Endothelial cell of umbilical vein (primary cell): ENCODE results near the gene INPP4B. TPM values are rescaled to one million over a fixed set of nuclear protein-coding genes. Genes with fewer than 3 reads are reported as not detected.
A peak's percentile ranks its signal among the peaks of the same experiment; 100 is the strongest.

Experiments used
- BruUV-seq: library from RNA; stranded (reverse); fragments of 400-500 nt; replicated peaks from 2 replicates; lab custom pipeline; 2021; lab: Mats Ljungman, UMichigan
- CTCF ChIA-PET: fragments of 300-600, 350-600 bp; sonication (Branson Sonifier 250); formaldehyde crosslinking; loops from one replicate; lab custom pipeline; 2021; ENCODE audit warnings: antibody characterized with exemption, inconsistent platforms; lab: Charles Lee
- POLR2A ChIA-PET: fragments of 300-600, 350-600 bp; sonication (Branson Sonifier 250); formaldehyde crosslinking; loops from one replicate; lab custom pipeline; 2021; ENCODE audit warnings: antibody characterized with exemption, inconsistent platforms; lab: Charles Lee
- DNase-seq: peaks from one replicate; pipeline ENCODE4 v3.0.0-alpha.2; 2011; ENCODE audit warnings: low read depth, low spot score
- FAIRE-seq: peaks from 2 replicates; lab custom pipeline; 2011; peaks lifted over from hg19 to GRCh38; lab: Jason Lieb, UNC
- H2AFZ ChIP-seq: 2 replicates; pipeline ENCODE4 v1.6.0; 2012; ENCODE audit warnings: low read depth, low read length, control low read depth, inconsistent platforms
- H3K27ac ChIP-seq: 2 replicates; pipeline ENCODE4 v1.5.1; 2011; ENCODE audit warnings: low read depth, mild to moderate bottlenecking, control low read depth, low read length, moderate library complexity; ENCODE audit not compliant: insufficient read depth
- H3K27me3 ChIP-seq, 2 experiments: 2 replicates each; pipeline versions ENCODE4 v1.6.0 to v1.6.1; 2011; ENCODE audit warnings: low read length in 2 of 2, mixed read lengths in 1 of 2; ENCODE audit not compliant: control insufficient read depth in 2 of 2, insufficient read depth in 2 of 2
- H3K36me3 ChIP-seq, 2 experiments: 2 replicates in 1 of 2; 3 replicates in 1 of 2; pipeline ENCODE4 v1.5.1; 2011; ENCODE audit warnings: low read length in 2 of 2, mild to moderate bottlenecking in 1 of 2, moderate library complexity in 1 of 2; ENCODE audit not compliant: control insufficient read depth in 2 of 2, insufficient read depth in 2 of 2; ENCODE audit errors: extremely low read depth in 1 of 2
- H3K4me1 ChIP-seq: 3 replicates; pipeline ENCODE4 v1.5.1; 2011; ENCODE audit warnings: mild to moderate bottlenecking, low read length; ENCODE audit not compliant: control insufficient read depth, insufficient read depth; ENCODE audit errors: extremely low read depth
- H3K4me2 ChIP-seq: 2 replicates; pipeline ENCODE4 v1.6.1; 2011; ENCODE audit warnings: low read length, control low read depth, mixed read lengths; ENCODE audit not compliant: insufficient read depth
- H3K4me3 ChIP-seq, 3 experiments: fragments of 200-600 bp in 1 of 3; sonication (generic), shearing (Covaris generic) in 1 of 3; replicated peaks in 1 of 3; 2 replicates each; pipeline ENCODE4 v1.5.1; 2011 to 2016; ENCODE audit warnings: control low read depth in 3 of 3, low read length in 3 of 3, mild to moderate bottlenecking in 2 of 3, inconsistent platforms in 1 of 3, low read depth in 1 of 3, moderate library complexity in 1 of 3; ENCODE audit not compliant: insufficient read depth in 1 of 3
- H3K79me2 ChIP-seq: 2 replicates; pipeline ENCODE4 v1.6.0; 2012; ENCODE audit warnings: low read length, inconsistent platforms; ENCODE audit not compliant: control insufficient read depth, insufficient read depth
- H3K9ac ChIP-seq: replicated peaks from 2 replicates; pipeline ENCODE3; 2011; ENCODE audit warnings: low read length, control low read depth; ENCODE audit not compliant: insufficient read depth; ENCODE audit errors: extremely low read depth
- H3K9me1 ChIP-seq: replicated peaks from 3 replicates; pipeline ENCODE4 v1.6.0; 2011; ENCODE audit warnings: mild to moderate bottlenecking, low read length; ENCODE audit not compliant: control insufficient read depth, insufficient read depth; ENCODE audit errors: extremely low read depth
- H3K9me3 ChIP-seq: replicated peaks from 2 replicates; pipeline ENCODE4 v1.5.1; 2012; ENCODE audit warnings: low read length, inconsistent platforms; ENCODE audit not compliant: control insufficient read depth, insufficient read depth
- H4K20me1 ChIP-seq: replicated peaks from 2 replicates; pipeline ENCODE3; 2011; ENCODE audit warnings: mild to moderate bottlenecking, low read length; ENCODE audit not compliant: control insufficient read depth, insufficient read depth; ENCODE audit errors: extremely low read depth
- CTCF ChIP-seq, 2 donors: IDR thresholded peaks; 1 replicate in 1 of 2; 2 replicates in 1 of 2; pipeline ENCODE4 v1.5.1; 2011; ENCODE audit warnings: low read length in 2 of 2, mild to moderate bottlenecking in 2 of 2, moderate library complexity in 2 of 2, control low read depth in 1 of 2, inconsistent platforms in 1 of 2, low read depth in 1 of 2; ENCODE audit not compliant: insufficient read depth in 1 of 2; ENCODE audit errors: extremely low read depth in 1 of 2
- EZH2 ChIP-seq: IDR thresholded peaks from 2 replicates; pipeline ENCODE4 v1.6.1; 2012; ENCODE audit warnings: borderline replicate concordance, low read depth, mild to moderate bottlenecking, moderate library complexity, low read length, inconsistent platforms; ENCODE audit not compliant: severe bottlenecking
- FOS ChIP-seq: IDR thresholded peaks from 2 replicates; pipeline ENCODE4 v1.6.1; 2011; ENCODE audit warnings: mild to moderate bottlenecking, low read length, moderate library complexity, borderline replicate concordance; ENCODE audit not compliant: insufficient read depth
- GATA2 ChIP-seq: IDR thresholded peaks from 2 replicates; pipeline ENCODE4 v1.7.0; 2011; ENCODE audit warnings: low read depth, mild to moderate bottlenecking, moderate library complexity, mixed read lengths, low read length; ENCODE audit not compliant: insufficient read length, insufficient read depth
- JUN ChIP-seq: IDR thresholded peaks from 2 replicates; pipeline ENCODE4 v1.6.1; 2011; ENCODE audit warnings: borderline replicate concordance, low read depth; ENCODE audit not compliant: insufficient read length, insufficient read depth
- MAX ChIP-seq: IDR thresholded peaks from 2 replicates; pipeline ENCODE4 v1.6.1; 2011; ENCODE audit not compliant: insufficient read depth, insufficient read length
- MYC ChIP-seq: IDR thresholded peaks from one replicate; pipeline ENCODE4 v1.6.1; 2011; ENCODE audit warnings: mild to moderate bottlenecking, low read depth, low read length
- POLR2A ChIP-seq: IDR thresholded peaks from 2 replicates; pipeline ENCODE4 v1.6.1; 2012; ENCODE audit warnings: low read depth, mild to moderate bottlenecking, control low read depth, low read length
- POLR2AphosphoS5 ChIP-seq: IDR thresholded peaks from 2 replicates; pipeline ENCODE4 v1.6.1; 2012; ENCODE audit warnings: low read depth, mild to moderate bottlenecking, control low read depth, low read length, moderate library complexity; ENCODE audit not compliant: insufficient read depth
- dilution Hi-C: fragments of 300-500 bp; cut with MboI; formaldehyde crosslinking; loops from one replicate; pipeline ENCODE4 v1.15.0; 2019; ENCODE audit warnings: low sequenced_read_pairs; ENCODE audit not compliant: extremely low pct_ligation_motif_present
- intact Hi-C: fragments of 100-400 bp; cut with micrococcal nuclease; formaldehyde crosslinking; loops from one replicate; pipeline ENCODE4 v1.10.0; 2022
- polyA plus RNA-seq, 4 experiments: library from polyadenylated mRNA; depleted of rRNA in 3 of 4; stranded (reverse) in 3 of 4; unstranded in 1 of 4; fragments of >200 nt; gene quantifications; 2 replicates each; pipeline versions ENCODE4 v1.2.1 to v1.2.3, GENCODE V29; 2011 to 2012; ENCODE audit warnings: missing spikeins in 1 of 4
- total RNA-seq: library from RNA; stranded (reverse); gene quantifications from 2 replicates; pipeline ENCODE4 v1.2.3, GENCODE V29; 2021

The INPP4B gene
- total and polyA plus RNA-seq, 2 donors (not counting 3 experiments of a cell fraction or from before 2014, with no cell fraction given), result 0.41 to 3.1 TPM

GRCh38 chr4:142121448-142122350, 724.4 kb downstream of the INPP4B start:
- TF ChIP-seq GATA2 (peak; percentile 21), MAX (no peak), EZH2 (no peak), FOS (peak; percentile 44), MYC (no peak), JUN (peak; percentile 65), POLR2AphosphoS5 (peak; percentile 71), POLR2A (peak; percentile 46), CTCF (IDR thresholded peaks at IDR 0.05; ENCODE audit: extremely low read depth in 1 of 2, insufficient read depth in 1 of 2, low read depth in 1 of 2, low read length in 2 of 2) (no peak)
- Histone ChIP-seq H3K4me3 (peak overlapping the region in 1 of 3 experiments; percentile 23), H3K27me3 (no peaks in the 10 kb centered on the region), H3K36me3 (no peaks in the 10 kb centered on the region), H3K79me2 (no peaks in the 10 kb centered on the region), H3K4me2 (peak overlapping the region; percentile 91), H3K4me1 (peaks cover 30% of the 10 kb centered on the region), H2AFZ (peak overlapping the region; percentile 99), H3K9me1 (no peaks in the 10 kb centered on the region), H3K27ac (peak overlapping the region; percentile 100), H3K9me3 (no peaks in the 10 kb centered on the region), H3K9ac (peak overlapping the region; percentile 89), H4K20me1 (no peaks in the 10 kb centered on the region)
- ChIA-PET CTCF (interaction anchor here (0.9 to 1.8 kb wide), 5 partner anchors 9 to 775 kb away, joined by 3 to 9 read pairs (median 3); no protein-coding TSS in a partner anchor), POLR2A (no interaction called here)
- DNase-seq (peak; percentile 92), FAIRE-seq (peak; percentile 77)
- intact Hi-C loops (loop anchor here (1.0 to 10.0 kb wide), 13 partner anchors 25 to 814 kb away; partner anchors contain the start of gene IL15), dilution Hi-C loops (no loop called here)
- TSS peak; percentile 98 for BruUV-seq
